IPS DF 6.9 (cell line): ENCODE results near the gene DNAJC30.
"Not testable (repeated sequence)": the region's sequence is repeated elsewhere in the genome, so short reads cannot be mapped to it uniquely, and the experiment has no call there.

Source experiments
- DNase-seq: peaks from one replicate; pipeline ENCODE4 v3.0.0-alpha.2; 2013; ENCODE audit warnings: low read depth, low spot score
- H3K27ac ChIP-seq: one replicate; pipeline ENCODE4 v1.5.1; 2013; ENCODE audit warnings: low read length, control low read depth
- H3K27me3 ChIP-seq: 2 replicates; pipeline ENCODE4 v1.6.1; 2013; ENCODE audit warnings: mild to moderate bottlenecking, low read length; ENCODE audit not compliant: control insufficient read depth, insufficient read depth
- H3K36me3 ChIP-seq: 2 replicates; pipeline ENCODE4 v1.6.1; 2013; ENCODE audit warnings: low read length; ENCODE audit not compliant: control insufficient read depth, insufficient read depth
- H3K4me1 ChIP-seq: 2 replicates; pipeline ENCODE4 v1.6.1; 2013; ENCODE audit warnings: low read length; ENCODE audit not compliant: control insufficient read depth, insufficient read depth
- H3K4me3 ChIP-seq: 2 replicates; pipeline ENCODE4 v1.5.1; 2013; ENCODE audit warnings: mild to moderate bottlenecking, low read length
- H3K9me3 ChIP-seq: 2 replicates; pipeline ENCODE4 v1.6.1; 2013; ENCODE audit warnings: low read length, inconsistent platforms; ENCODE audit not compliant: control insufficient read depth, insufficient read depth
- WGBS: extraction: QIAGEN DNeasy Blood & Tissue Kit; methylation state at CpG from one replicate; pipeline ENCODE4 v1.1.7; 2013; ENCODE audit warnings: mixed read lengths, missing lambda C conversion rate; ENCODE audit not compliant: insufficient read length, insufficient coverage; 5-methylcytosine and 5-hydroxymethylcytosine counted together

Gene DNAJC30

DNA sequence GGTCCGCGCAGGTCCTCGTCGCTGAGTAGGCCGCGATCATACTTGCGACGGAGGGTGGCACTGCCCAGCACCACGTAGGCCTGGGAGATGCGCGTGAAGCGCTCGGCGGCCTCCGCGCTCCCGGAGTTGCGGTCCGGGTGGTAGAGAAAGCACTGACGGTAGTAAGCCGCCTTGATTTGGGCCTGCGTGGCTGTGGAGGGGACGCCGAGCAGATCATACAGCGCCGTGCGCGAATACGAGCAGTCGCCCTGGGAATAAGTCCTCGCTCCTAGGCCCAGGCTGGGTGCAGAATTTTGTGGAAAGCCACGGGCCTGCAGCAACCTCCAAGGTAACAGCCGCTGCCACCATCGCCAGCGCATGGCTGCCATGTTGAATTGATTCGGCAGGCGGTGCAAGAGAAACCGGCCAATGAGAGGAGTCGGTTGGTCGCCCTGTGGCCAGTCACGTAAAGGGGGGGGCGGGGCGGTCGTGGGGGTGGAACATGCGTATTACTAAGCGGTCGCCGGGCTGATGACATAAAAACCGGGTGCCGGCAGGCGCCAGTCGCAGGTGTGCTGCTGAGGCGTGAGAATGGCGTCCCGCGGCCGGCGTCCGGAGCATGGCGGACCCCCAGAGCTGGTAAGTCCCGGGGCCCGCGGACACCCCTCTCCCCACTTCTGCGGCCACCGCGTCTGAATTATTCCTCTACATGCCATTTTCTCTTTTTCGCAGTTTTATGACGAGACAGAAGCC, at the start of gene DNAJC30, which contains the start of gene BUD23:
TSS of gene DNAJC30 (minus strand) at position 398 of the 732 bp plus-strand sequence. CDS start at position 368, 30 bp downstream.
TSS of gene BUD23 (plus strand) at position 542 of the 732 bp plus-strand sequence. CDS start at position 571, 29 bp downstream.
- DNase-seq: peak; percentile 82
- Histone ChIP-seq H3K4me1 (no peaks in the 10 kb centered on the region), H3K36me3 (peaks cover 3% of the 10 kb centered on the region; the same call in 1 of the 2 replicates), H3K4me3 (peak within 1 kb of the TSS; percentile 86), H3K27ac (no peak within 1 kb of the TSS), H3K27me3 (no peaks in the 10 kb centered on the region), H3K9me3 (no peaks in the 10 kb centered on the region)
- no CpG with 5 or more reads among the region's 68 CpGs for WGBS

DNA sequence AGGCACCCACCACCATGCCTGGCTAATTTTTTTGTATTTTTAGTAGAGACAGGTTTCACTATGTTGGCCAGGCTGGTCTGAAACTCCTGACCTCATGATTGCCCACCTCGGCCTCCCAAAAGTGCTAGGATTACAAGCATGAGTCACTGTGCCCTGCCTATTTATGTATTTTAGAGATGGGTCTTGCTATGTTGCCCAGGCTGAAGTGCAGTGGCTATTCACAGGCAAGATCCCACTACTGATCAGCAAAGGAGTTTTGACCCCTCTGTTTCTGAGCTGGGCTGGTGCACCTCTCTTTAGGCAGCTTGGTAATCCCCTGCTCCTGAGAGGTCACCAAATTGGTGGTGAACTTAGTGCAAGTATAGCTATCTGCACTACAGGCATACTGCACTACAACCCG, 49.1 kb upstream of the DNAJC30 start:
- no peak overlapping the region for H3K4me3 ChIP-seq
- WGBS: no CpG with 5 or more reads among the region's 2 CpGs
- DNase-seq: no peak
- H3K9me3 ChIP-seq: no peaks in the 10 kb centered on the region
- H3K27ac ChIP-seq: no peak overlapping the region
- H3K4me1 ChIP-seq: no peaks in the 10 kb centered on the region
- H3K36me3 ChIP-seq: peaks cover 7% of the 10 kb centered on the region; the same call in 1 of the 2 replicates
- no peaks in the 10 kb centered on the region for H3K27me3 ChIP-seq

GRCh38 chr7:73730485-73730884, 47.2 kb upstream of the DNAJC30 start:
- Histone ChIP-seq H3K36me3 (0 out of 2 replicates have a peak, but pooled peaks cover under 1% of the 10 kb centered on the region), H3K4me3 (no peak overlapping the region), H3K27me3 (no peaks in the 10 kb centered on the region), H3K9me3 (no peaks in the 10 kb centered on the region), H3K27ac (no peak overlapping the region), H3K4me1 (no peaks in the 10 kb centered on the region)
- whole genome bisulfite sequencing: no CpG with 5 or more reads among the region's 3 CpGs
- DNase-seq: no peak

GRCh38 chr7:73728551-73728950, 45.3 kb upstream of the DNAJC30 start:
- no peak overlapping the region for H3K27ac ChIP-seq
- DNase-seq: no peak
- H3K27me3 ChIP-seq: no peaks in the 10 kb centered on the region
- no peaks in the 10 kb centered on the region for H3K9me3 ChIP-seq
- H3K4me3 ChIP-seq: no peak overlapping the region
- H3K36me3 ChIP-seq: no peaks in the 10 kb centered on the region
- no peaks in the 10 kb centered on the region for H3K4me1 ChIP-seq
- WGBS: no CpG with 5 or more reads among the region's 5 CpGs

DNA sequence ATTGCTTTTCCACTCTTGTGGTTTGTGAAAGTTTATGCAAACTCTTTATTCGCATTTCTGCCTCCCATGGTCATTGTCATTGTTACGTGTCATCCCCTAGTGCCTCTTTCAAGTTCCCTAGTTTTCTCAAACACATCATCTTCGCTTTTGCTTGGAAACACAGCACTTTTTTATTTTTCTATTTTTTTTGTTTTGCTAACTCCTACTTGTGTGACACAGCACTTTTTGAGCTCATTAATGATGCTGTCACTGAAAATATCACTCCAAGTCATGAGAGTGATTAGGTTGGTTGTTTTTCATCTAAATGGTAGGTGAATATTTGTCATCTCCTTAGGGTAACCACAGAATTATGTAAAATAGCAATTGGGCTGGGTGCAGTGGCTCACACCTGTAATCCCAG, 44.7 kb upstream of the DNAJC30 start:
- H3K4me3 ChIP-seq: no peak overlapping the region
- no peak for DNase-seq
- H3K9me3 ChIP-seq: no peaks in the 10 kb centered on the region

GRCh38 chr7:73726083-73726466, 42.8 kb upstream of the DNAJC30 start:
- no peak for DNase-seq
- WGBS: no CpG with 5 or more reads among the region's 1 CpG
- no peaks in the 10 kb centered on the region for H3K36me3 ChIP-seq

More for the DNA sequence above, 44.7 kb upstream of the DNAJC30 start:
- H3K27ac ChIP-seq: no peak overlapping the region
- no peaks in the 10 kb centered on the region for H3K4me1 ChIP-seq
- no peaks in the 10 kb centered on the region for H3K27me3 ChIP-seq
- WGBS: no CpG with 5 or more reads among the region's 3 CpGs
- H3K36me3 ChIP-seq: no peaks in the 10 kb centered on the region

GRCh38 chr7:73723813-73724212, 40.6 kb upstream of the DNAJC30 start:
- Histone ChIP-seq H3K9me3 (no peaks in the 10 kb centered on the region), H3K4me3 (no peak overlapping the region), H3K27me3 (no peaks in the 10 kb centered on the region; the same call in 1 of the 2 replicates), H3K36me3 (no peaks in the 10 kb centered on the region), H3K27ac (no peak overlapping the region), H3K4me1 (no peaks in the 10 kb centered on the region)
- WGBS: no CpG with 5 or more reads among the region's 3 CpGs
- DNase-seq: no peak

More at GRCh38 chr7:73726083-73726466, 42.8 kb upstream of the DNAJC30 start:
- H3K4me3 ChIP-seq: no peak overlapping the region
- no peaks in the 10 kb centered on the region for H3K27me3 ChIP-seq
- no peak overlapping the region for H3K27ac ChIP-seq
- H3K9me3 ChIP-seq: no peaks in the 10 kb centered on the region
- H3K4me1 ChIP-seq: no peaks in the 10 kb centered on the region

DNA sequence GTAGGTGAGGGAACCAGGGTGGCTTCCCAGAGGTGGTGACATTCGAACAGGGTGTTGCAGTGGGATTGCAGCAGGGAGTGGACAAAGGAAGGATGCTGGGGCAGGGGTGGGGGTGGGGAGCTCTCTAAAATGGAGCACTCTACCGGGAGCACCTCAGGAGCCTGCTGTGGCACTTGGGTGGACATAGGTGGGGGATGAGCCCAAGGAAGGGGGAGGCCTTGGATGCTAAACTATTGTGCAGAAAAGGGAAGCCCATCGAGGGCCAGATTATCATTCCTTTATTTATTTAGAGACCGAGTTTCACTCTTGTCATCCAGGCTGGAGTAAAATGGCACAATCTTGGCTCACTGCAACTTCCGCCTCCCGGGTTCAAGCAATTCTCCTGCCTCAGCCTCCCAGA, 39.5 kb upstream of the DNAJC30 start:
- Histone ChIP-seq H3K4me3 (no peak overlapping the region), H3K4me1 (no peaks in the 10 kb centered on the region), H3K27me3 (no peaks in the 10 kb centered on the region; the same call in 1 of the 2 replicates), H3K27ac (no peak overlapping the region), H3K36me3 (no peaks in the 10 kb centered on the region), H3K9me3 (no peaks in the 10 kb centered on the region)
- DNase-seq: no peak
- WGBS: no CpG with 5 or more reads among the region's 6 CpGs

- DNase-seq, H3K36me3 ChIP-seq, H3K27me3 ChIP-seq, H3K27ac ChIP-seq, H3K4me1 ChIP-seq, H3K9me3 ChIP-seq, H3K4me3 ChIP-seq: not testable (repeated sequence)
- no CpG with 5 or more reads among the region's 4 CpGs for WGBS
These were observed 38.9 kb upstream of the DNAJC30 start for GRCh38 chr7:73722182-73722581.

GRCh38 chr7:73721377-73721817, 38.1 kb upstream of the DNAJC30 start:
- H3K27me3 ChIP-seq: no peaks in the 10 kb centered on the region; the same call in 1 of the 2 replicates
- no peak overlapping the region for H3K27ac ChIP-seq
- no peaks in the 10 kb centered on the region for H3K9me3 ChIP-seq
- WGBS: no CpG with 5 or more reads among the region's 3 CpGs
- DNase-seq: no peak
- H3K36me3 ChIP-seq: no peaks in the 10 kb centered on the region
- no peak overlapping the region for H3K4me3 ChIP-seq
- no peaks in the 10 kb centered on the region for H3K4me1 ChIP-seq

DNA sequence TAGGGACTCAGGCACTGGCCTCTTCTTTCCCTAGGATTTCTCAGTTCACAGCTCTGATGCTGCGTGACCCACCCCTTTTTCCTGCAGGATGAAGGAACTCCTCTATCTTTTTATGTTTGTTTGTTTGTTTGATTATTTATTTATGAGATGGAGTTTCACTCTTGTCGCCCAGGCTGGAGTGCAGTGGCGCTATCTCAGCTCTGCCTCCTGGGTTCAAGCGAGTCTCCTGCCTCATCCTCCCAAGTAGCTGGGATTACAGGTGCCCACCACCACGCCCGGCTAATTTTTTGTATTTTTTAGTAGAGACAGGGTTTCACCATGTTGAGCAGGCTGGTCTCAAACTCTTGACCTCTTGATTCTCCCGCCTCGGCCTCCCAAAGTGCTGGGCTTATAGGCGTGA, 37.2 kb upstream of the DNAJC30 start:
- not testable (repeated sequence) for H3K36me3 ChIP-seq, H3K9me3 ChIP-seq, H3K27ac ChIP-seq, DNase-seq, H3K4me1 ChIP-seq, H3K4me3 ChIP-seq, H3K27me3 ChIP-seq
- WGBS: no CpG with 5 or more reads among the region's 9 CpGs
